Measurements from ENCODE around the gene TEX53.

GRCh38 chr9:114627553-114627952 lies 30.1 kb downstream of the TEX53 start:
- TF ChIP-seq CTCF (IDR thresholded peaks at IDR 0.05 in 4 of 5, conservative IDR thresholded peaks at IDR 0.05 in 1 of 5) (no peak), POLR2A (IDR thresholded peaks at IDR 0.05) (no peak)
